ENCODE results near the gene NOXRED1. TPM values are rescaled to one million over a fixed set of nuclear protein-coding genes. Genes with fewer than 3 reads are reported as not detected.
A peak's percentile ranks its signal among the peaks of the same experiment; 100 is the strongest.

NOXRED1 gene
- total and polyA plus RNA-seq, 12 donors, result 0.22 to 0.72 (median 0.55) TPM; not detected in 3

DNA sequence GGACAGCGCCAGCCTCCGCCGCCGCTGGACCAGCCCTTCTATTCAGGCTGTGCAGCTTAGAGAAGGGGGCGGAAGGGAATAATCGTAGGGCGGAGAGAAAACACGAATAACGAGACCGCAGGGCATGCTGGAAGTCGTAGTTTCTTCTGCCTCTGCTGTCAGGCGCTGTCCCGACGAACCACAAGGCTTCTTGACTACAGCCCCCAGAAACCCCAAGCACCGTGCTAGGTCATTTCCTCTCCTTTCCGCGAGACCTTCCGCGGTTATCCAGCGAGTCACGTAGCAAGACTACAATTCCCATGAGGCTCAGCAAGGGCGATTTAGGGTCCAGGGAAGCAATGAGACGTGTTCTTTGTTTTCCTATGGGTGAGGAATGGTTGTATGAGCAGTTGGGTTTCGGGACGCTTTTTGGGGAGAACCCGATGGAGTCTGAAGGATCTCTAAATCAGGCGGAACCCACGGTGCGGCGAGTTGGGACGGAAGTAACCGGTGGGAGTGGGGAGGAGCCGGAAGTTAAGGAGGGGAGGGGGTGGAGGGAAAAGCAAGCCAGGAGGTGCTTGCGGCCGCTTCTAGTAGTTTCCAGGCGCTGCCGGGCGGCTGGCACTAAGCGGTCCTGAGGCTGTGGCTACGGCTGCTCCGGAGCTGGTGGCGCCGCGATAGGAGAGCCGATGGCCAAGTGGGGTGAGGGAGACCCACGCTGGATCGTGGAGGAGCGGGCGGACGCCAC is 34.4 kb upstream of the NOXRED1 start, which contains the start of the genes AHSA1 and VIPAS39:
TSS of gene AHSA1 (plus strand) at position 572 of the 727 bp plus-strand sequence. CDS start at position 669, 97 bp downstream.
TSS of gene VIPAS39 (minus strand) at position 80 of the 727 bp plus-strand sequence. CDS start 3,499 bp downstream, outside the sequence.
- TF ChIP-seq CTCF (IDR thresholded peaks at IDR 0.05) (peak in 1 of 6 experiments; percentile 4), POLR2A (IDR thresholded peaks at IDR 0.05) (peak; percentile 54 to 74)
- DNase-seq, result peak; percentile 94 to 99 (median 98)
- intact Hi-C loops (cut with DNase I), result loop anchor here (5.0 to 10.0 kb wide), 2 partner anchors 95 to 97 kb away; no protein-coding TSS in a partner anchor
- Histone ChIP-seq H3K9me3 (replicated peaks in 1 of 3) (no peaks in the 10 kb centered on the region), H3K27me3 (no peaks in the 10 kb centered on the region), H3K27ac (peak within 1 kb of the TSS; percentile 71 to 97 (median 94)), H3K4me1 (replicated peaks in 1 of 2) (peaks cover 4 to 22% of the 10 kb centered on the region in 2 donors), H3K36me3 (replicated peaks in 1 of 2) (peaks cover 0 to 34% of the 10 kb centered on the region in 2 donors), H3K4me3 (peak within 1 kb of the TSS; percentile 62 to 87 (median 81))
- WGBS, 4 donors, result 0 to 1% (median 0%) methylated on average over 37 to 50 of the region's 50 CpGs

GRCh38 chr14:77457115-77457521 is 33.8 kb upstream of the NOXRED1 start:
- H3K9me3 ChIP-seq (replicated peaks in 1 of 3), result no peaks in the 10 kb centered on the region
- peak in 1 of 7 donors; percentile 60 for DNase-seq
- H3K27me3 ChIP-seq, result no peaks in the 10 kb centered on the region
- peak overlapping the region; percentile 1 to 97 (median 72) for H3K27ac ChIP-seq
- H3K4me1 ChIP-seq (replicated peaks in 1 of 2), result peaks cover 4 to 22% of the 10 kb centered on the region in 2 donors
- no peak for TF ChIP-seq CTCF (IDR thresholded peaks at IDR 0.05)
- TF ChIP-seq POLR2A (IDR thresholded peaks at IDR 0.05), result no peak
- H3K4me3 ChIP-seq, result peak overlapping the region in 3 of 4 donors; percentile 62 to 85 (median 77)
- intact Hi-C loops (cut with DNase I), result loop anchor here (5.0 to 10.0 kb wide), 2 partner anchors 95 to 98 kb away; no protein-coding TSS in a partner anchor
- WGBS, 4 donors, result 0 to 1% (median 0%) methylated on average over 5 to 18 of the region's 18 CpGs
- peaks cover 0 to 28% of the 10 kb centered on the region in 2 donors for H3K36me3 ChIP-seq (replicated peaks in 1 of 2)

DNA sequence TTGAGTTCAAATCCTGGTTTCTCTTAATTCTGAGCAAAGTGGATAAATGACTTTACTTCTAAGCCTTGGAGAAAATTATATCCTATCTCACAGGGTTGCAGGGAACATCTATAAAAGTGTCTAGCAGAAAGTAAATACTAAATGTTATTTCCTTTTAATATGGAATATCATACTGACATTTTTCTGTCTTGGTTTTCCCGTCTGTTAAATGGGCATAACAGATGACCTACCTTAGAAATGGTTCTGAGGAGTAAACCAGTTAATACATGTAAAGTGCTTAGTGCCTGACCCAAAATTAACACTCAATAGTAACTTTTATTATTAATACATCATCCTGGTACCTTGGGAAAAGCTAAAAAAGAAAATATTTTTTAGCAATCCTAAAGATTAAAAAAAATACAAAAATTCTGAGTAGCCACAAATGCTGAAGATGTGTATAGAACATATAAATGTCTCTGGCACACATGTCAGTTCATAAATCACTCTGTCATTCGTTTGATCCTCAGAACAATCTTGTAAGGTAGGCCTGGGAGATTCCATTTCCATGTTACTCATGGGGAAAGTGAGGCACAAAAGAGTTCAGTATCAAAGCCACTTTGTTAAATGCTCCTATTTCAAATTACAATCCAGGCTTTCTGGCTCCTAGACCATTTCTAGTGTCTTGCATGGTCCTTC is 32.8 kb upstream of the NOXRED1 start:
- Histone ChIP-seq H3K27ac (no peak overlapping the region), H3K9me3 (replicated peaks in 1 of 3) (no peaks in the 10 kb centered on the region), H3K4me1 (replicated peaks in 1 of 2) (peaks cover 4 to 22% of the 10 kb centered on the region in 2 donors), H3K36me3 (replicated peaks in 1 of 2) (peaks cover 0 to 28% of the 10 kb centered on the region in 2 donors), H3K27me3 (no peaks in the 10 kb centered on the region), H3K4me3 (peak overlapping the region in 1 of 4 donors; percentile 77)
- intact Hi-C loops (cut with DNase I), result loop anchor here (5.0 to 10.0 kb wide), 2 partner anchors 96 to 99 kb away; no protein-coding TSS in a partner anchor
- TF ChIP-seq CTCF (IDR thresholded peaks at IDR 0.05) (no peak), POLR2A (IDR thresholded peaks at IDR 0.05) (no peak)
- 59 to 67% (median 65%) methylated on average over 2 of the region's 2 CpGs for WGBS, 4 donors
- no peak for DNase-seq

DNA sequence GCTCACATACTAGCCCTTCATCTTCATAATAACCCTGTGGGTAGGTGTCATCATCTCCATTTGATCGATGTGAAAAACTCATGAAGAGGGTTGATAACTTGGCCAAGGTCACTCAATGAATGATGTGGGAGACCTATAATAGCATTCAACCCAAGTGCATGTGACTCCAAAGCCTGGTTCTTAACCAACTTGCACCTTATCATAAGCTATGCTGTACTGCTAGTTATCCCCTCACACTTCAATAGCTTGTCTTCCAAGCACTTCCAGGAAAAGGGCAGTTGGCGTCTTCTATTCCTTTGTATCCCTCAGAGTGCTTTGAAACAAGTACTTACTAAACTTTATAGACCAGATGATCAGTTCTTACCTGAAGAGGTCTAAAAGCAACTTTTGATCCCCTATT is 18.9 kb upstream of the NOXRED1 start:
- TF ChIP-seq POLR2A (IDR thresholded peaks at IDR 0.05), result no peak
- TF ChIP-seq CTCF (IDR thresholded peaks at IDR 0.05), result no peak
- no peak for DNase-seq
- H3K9me3 ChIP-seq (replicated peaks in 1 of 3), result no peaks in the 10 kb centered on the region
- no peaks in the 10 kb centered on the region for H3K27me3 ChIP-seq
- no peak overlapping the region for H3K27ac ChIP-seq
- H3K4me3 ChIP-seq, result no peak overlapping the region
- intact Hi-C loops (cut with DNase I), result no loop called here
- 85 to 91% (median 89%) methylated on average over 2 of the region's 2 CpGs for WGBS, 4 donors
- peaks cover 0 to 55% of the 10 kb centered on the region in 2 donors for H3K36me3 ChIP-seq (replicated peaks in 1 of 2)
- no peaks in the 10 kb centered on the region for H3K4me1 ChIP-seq (replicated peaks in 1 of 2)

All from adrenal gland (tissue), 12 donors.